Stimulated activated CD4-positive, alpha-beta T cell treated with anti-CD3 and anti-CD28 coated beads, Interleukin-2, amount 100 ng/mL, for 4 hours (primary cell): ENCODE data around the gene OSBPL2.

Experiments used
- DNase-seq: peaks from one replicate; pipeline ENCODE4 v3.0.0-alpha.2; 2020; ENCODE audit warnings: low read depth

OSBPL2 gene

GRCh38 chr20:62258499-62259293 is 20.4 kb downstream of the OSBPL2 start:
- DNase-seq, result no peak

GRCh38 chr20:62259294-62259565 is 20.9 kb downstream of the OSBPL2 start:
- DNase-seq, result no peak

- DNase-seq, result no peak
Measured at GRCh38 chr20:62262064-62262463, 23.7 kb downstream of the OSBPL2 start.

- DNase-seq, result no peak
Measured at GRCh38 chr20:62263396-62263795, 25.1 kb downstream of the OSBPL2 start.

GRCh38 chr20:62265365-62265764 is 27.0 kb downstream of the OSBPL2 start:
- no peak for DNase-seq

- no peak for DNase-seq
Measured at GRCh38 chr20:62266340-62266739, 28.0 kb downstream of the OSBPL2 start.

- DNase-seq, result no peak
Measured at GRCh38 chr20:62266851-62267250, 28.5 kb downstream of the OSBPL2 start.

GRCh38 chr20:62267543-62267942 is 29.2 kb downstream of the OSBPL2 start:
- no peak for DNase-seq

GRCh38 chr20:62268228-62268900 is 30.0 kb downstream of the OSBPL2 start:
- no peak for DNase-seq

GRCh38 chr20:62269378-62269777 is 31.1 kb downstream of the OSBPL2 start:
- DNase-seq, result no peak

GRCh38 chr20:62269871-62270270 is 31.6 kb downstream of the OSBPL2 start:
- no peak for DNase-seq

- DNase-seq, result no peak
Measured at GRCh38 chr20:62272200-62272599, 33.9 kb downstream of the OSBPL2 start.

GRCh38 chr20:62273416-62273815 is 35.1 kb downstream of the OSBPL2 start:
- DNase-seq, result no peak

- DNase-seq, result no peak
Measured at GRCh38 chr20:62274332-62274950, 36.1 kb downstream of the OSBPL2 start.

GRCh38 chr20:62275219-62275618 is 36.9 kb downstream of the OSBPL2 start:
- no peak for DNase-seq

GRCh38 chr20:62276439-62276838 is 38.1 kb downstream of the OSBPL2 start:
- no peak for DNase-seq

- no peak for DNase-seq
Measured at GRCh38 chr20:62277253-62277652, 38.9 kb downstream of the OSBPL2 start.

- no peak for DNase-seq
Measured at GRCh38 chr20:62280303-62280702, 42.0 kb downstream of the OSBPL2 start.

GRCh38 chr20:62281161-62281933 is 43.0 kb downstream of the OSBPL2 start:
- DNase-seq, result no peak

- no peak for DNase-seq
Measured at GRCh38 chr20:62282103-62282502, 43.8 kb downstream of the OSBPL2 start.

- DNase-seq, result no peak
Measured at GRCh38 chr20:62282877-62283503, 44.7 kb downstream of the OSBPL2 start.

GRCh38 chr20:62284448-62284847 is 46.1 kb downstream of the OSBPL2 start:
- DNase-seq, result no peak
